Measurements from ENCODE around the gene TRAP1.
A peak's percentile ranks its signal among the peaks of the same experiment; 100 is the strongest.

The TRAP1 gene

GRCh38 chr16:3638916-3639644 lies 78.2 kb downstream of the TRAP1 start:
- no peak for DNase-seq (ENCODE audit: low spot score)
- in situ Hi-C loops (cut with MboI; ENCODE audit: low pct_unique_long_range_greater_than_20kb, low sequenced_read_pairs, unreplicated experiment) = no loop called here
- TF ChIP-seq, protein P1, sequence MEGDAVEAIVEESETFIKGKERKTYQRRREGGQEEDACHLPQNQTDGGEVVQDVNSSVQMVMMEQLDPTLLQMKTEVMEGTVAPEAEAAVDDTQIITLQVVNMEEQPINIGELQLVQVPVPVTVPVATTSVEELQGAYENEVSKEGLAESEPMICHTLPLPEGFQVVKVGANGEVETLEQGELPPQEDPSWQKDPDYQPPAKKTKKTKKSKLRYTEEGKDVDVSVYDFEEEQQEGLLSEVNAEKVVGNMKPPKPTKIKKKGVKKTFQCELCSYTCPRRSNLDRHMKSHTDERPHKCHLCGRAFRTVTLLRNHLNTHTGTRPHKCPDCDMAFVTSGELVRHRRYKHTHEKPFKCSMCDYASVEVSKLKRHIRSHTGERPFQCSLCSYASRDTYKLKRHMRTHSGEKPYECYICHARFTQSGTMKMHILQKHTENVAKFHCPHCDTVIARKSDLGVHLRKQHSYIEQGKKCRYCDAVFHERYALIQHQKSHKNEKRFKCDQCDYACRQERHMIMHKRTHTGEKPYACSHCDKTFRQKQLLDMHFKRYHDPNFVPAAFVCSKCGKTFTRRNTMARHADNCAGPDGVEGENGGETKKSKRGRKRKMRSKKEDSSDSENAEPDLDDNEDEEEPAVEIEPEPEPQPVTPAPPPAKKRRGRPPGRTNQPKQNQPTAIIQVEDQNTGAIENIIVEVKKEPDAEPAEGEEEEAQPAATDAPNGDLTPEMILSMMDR (IDR thresholded peaks at IDR 0.05; ENCODE audit: extremely low read depth, insufficient read depth, missing control alignments) = no peak

DNA sequence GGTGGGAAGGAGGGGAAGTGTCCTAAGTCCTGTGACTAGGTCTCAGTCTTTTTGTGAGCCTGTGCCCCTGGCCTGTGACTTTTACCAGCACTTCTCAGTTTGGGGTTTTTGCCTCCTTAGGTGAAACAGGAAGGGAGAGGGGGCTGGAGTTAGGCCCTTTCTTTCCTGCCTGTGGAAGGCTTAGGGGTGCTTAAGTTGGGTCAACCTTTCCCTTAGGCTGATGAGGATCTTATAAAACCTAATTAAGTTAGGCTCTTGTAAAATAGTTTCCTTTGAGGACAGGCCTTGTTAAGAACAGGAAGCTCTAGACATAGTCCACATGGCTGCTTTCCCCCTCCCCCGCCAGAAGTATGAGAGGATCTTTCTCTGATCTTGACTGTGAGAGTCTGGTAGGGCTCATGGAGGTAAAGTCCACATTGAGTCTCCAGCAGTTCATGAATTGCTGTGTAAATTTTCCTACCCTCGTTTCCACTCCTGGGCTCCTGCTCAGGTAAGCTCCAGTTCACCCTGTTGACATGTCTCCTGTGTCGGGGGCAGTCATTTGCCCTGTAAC lies 79.9 kb downstream of the TRAP1 start:
- DNase-seq (ENCODE audit: low spot score) = no peak
- TF ChIP-seq, protein P1 (IDR thresholded peaks at IDR 0.05; ENCODE audit: extremely low read depth, insufficient read depth, missing control alignments) = no peak
- in situ Hi-C loops (cut with MboI; ENCODE audit: low pct_unique_long_range_greater_than_20kb, low sequenced_read_pairs, unreplicated experiment) = no loop called here

- DNase-seq (ENCODE audit: low spot score) = no peak
- in situ Hi-C loops (cut with MboI; ENCODE audit: low pct_unique_long_range_greater_than_20kb, low sequenced_read_pairs, unreplicated experiment) = no loop called here
- TF ChIP-seq, protein P1 (IDR thresholded peaks at IDR 0.05; ENCODE audit: extremely low read depth, insufficient read depth, missing control alignments) = peak; percentile 16
Observed at GRCh38 chr16:3625911-3626732, 91.2 kb downstream of the TRAP1 start.

GRCh38 chr16:3625331-3625730 lies 92.0 kb downstream of the TRAP1 start:
- TF ChIP-seq, protein P1 (IDR thresholded peaks at IDR 0.05; ENCODE audit: extremely low read depth, insufficient read depth, missing control alignments) = no peak
- no peak for DNase-seq (ENCODE audit: low spot score)
- in situ Hi-C loops (cut with MboI; ENCODE audit: low pct_unique_long_range_greater_than_20kb, low sequenced_read_pairs, unreplicated experiment) = no loop called here

GRCh38 chr16:3623642-3624041 lies 93.7 kb downstream of the TRAP1 start:
- DNase-seq (ENCODE audit: low spot score) = no peak
- in situ Hi-C loops (cut with MboI; ENCODE audit: low pct_unique_long_range_greater_than_20kb, low sequenced_read_pairs, unreplicated experiment) = no loop called here
- TF ChIP-seq, protein P1 (IDR thresholded peaks at IDR 0.05; ENCODE audit: extremely low read depth, insufficient read depth, missing control alignments) = no peak

GRCh38 chr16:3618769-3619141 lies 98.6 kb downstream of the TRAP1 start:
- TF ChIP-seq, protein P1 (IDR thresholded peaks at IDR 0.05; ENCODE audit: extremely low read depth, insufficient read depth, missing control alignments) = no peak
- in situ Hi-C loops (cut with MboI; ENCODE audit: low pct_unique_long_range_greater_than_20kb, low sequenced_read_pairs, unreplicated experiment) = no loop called here
- DNase-seq (ENCODE audit: low spot score) = no peak
